B cell (primary cell): Measurements from ENCODE around the gene FEM1B. TPM values are rescaled to one million over a fixed set of nuclear protein-coding genes. Genes with fewer than 3 reads are reported as not detected.

Experiments used
- ATAC-seq: fragments of 200-7000 bp; cut with Tn5 transposase; one replicate; pipeline ENCODE4 v1.10.0; 2021; ENCODE audit warnings: low read depth, mild to moderate bottlenecking, moderate number of reproducible peaks, moderate library complexity
- CTCF ChIA-PET: fragments of 350-600 bp; sonication (Branson Sonifier 250); formaldehyde crosslinking; loops from one replicate; lab custom pipeline; 2021; ENCODE audit warnings: antibody characterized with exemption, inconsistent platforms; lab: Charles Lee
- POLR2A ChIA-PET: fragments of 350-600 bp; sonication (Branson Sonifier 250); formaldehyde crosslinking; loops from one replicate; lab custom pipeline; 2021; ENCODE audit warnings: antibody characterized with exemption; lab: Charles Lee
- DNase-seq: peaks from one replicate; pipeline ENCODE4 v3.0.0; 2013
- H2AFZ ChIP-seq: 2 replicates; pipeline ENCODE4 v1.6.1; 2012; ENCODE audit warnings: mild to moderate bottlenecking, low read depth, low read length; ENCODE audit not compliant: insufficient read depth, poor library complexity, severe bottlenecking
- H3K27ac ChIP-seq, 2 donors: 1 replicate in 1 of 2; 2 replicates in 1 of 2; pipeline ENCODE4 v1.5.1; 2012 to 2013; ENCODE audit warnings: low read length in 2 of 2, mild to moderate bottlenecking in 2 of 2, moderate library complexity in 1 of 2
- H3K27me3 ChIP-seq, 4 experiments: fragments of 200-600 bp in 1 of 4; sonication (generic) in 1 of 4; replicated peaks in 1 of 4; 1 replicate in 2 of 4; 2 replicates in 2 of 4; pipeline versions ENCODE4 v1.6.1 to v1.7.0; 2013 to 2016; ENCODE audit warnings: low read length in 3 of 4, mild to moderate bottlenecking in 2 of 4, mixed read lengths in 1 of 4, moderate library complexity in 1 of 4; ENCODE audit not compliant: insufficient read depth in 4 of 4, control insufficient read depth in 3 of 4; ENCODE audit errors: control extremely low read depth in 1 of 4
- H3K36me3 ChIP-seq, 2 experiments: replicated peaks in 1 of 2; 1 replicate in 1 of 2; 2 replicates in 1 of 2; pipeline versions ENCODE4 v1.6.1 to v1.7.1; 2013; ENCODE audit warnings: low read length in 1 of 2; ENCODE audit not compliant: insufficient read depth in 2 of 2, control insufficient read depth in 1 of 2; ENCODE audit errors: control extremely low read depth in 1 of 2, extremely low read depth in 1 of 2
- H3K4me1 ChIP-seq, 2 donors: fragments of 200-600 bp in 1 of 2; sonication (generic) in 1 of 2; 1 replicate in 1 of 2; 2 replicates in 1 of 2; pipeline versions ENCODE4 v1.5.1 to v1.6.1; 2013 to 2017; ENCODE audit warnings: low read length in 2 of 2; ENCODE audit not compliant: control insufficient read depth in 2 of 2, insufficient read depth in 2 of 2
- H3K4me2 ChIP-seq: replicated peaks from 2 replicates; pipeline ENCODE3; 2012; ENCODE audit warnings: mild to moderate bottlenecking, low read depth, low read length; ENCODE audit not compliant: poor library complexity, severe bottlenecking
- H3K4me3 ChIP-seq, 5 experiments: fragments of 200-600 bp in 1 of 5; sonication (generic) in 1 of 5; 1 replicate in 3 of 5; 2 replicates in 2 of 5; pipeline versions ENCODE4 v1.5.1 to v1.7.0; 2011 to 2016; ENCODE audit warnings: low read length in 4 of 5, mild to moderate bottlenecking in 4 of 5, low read depth in 2 of 5, control low read depth in 1 of 5, moderate library complexity in 1 of 5; ENCODE audit not compliant: insufficient read depth in 1 of 5; ENCODE audit errors: control extremely low read depth in 1 of 5, extremely low read depth in 1 of 5
- H3K79me2 ChIP-seq: fragments of 200-600 bp; sonication (generic); one replicate; pipeline ENCODE4 v1.6.0; 2016; ENCODE audit warnings: low read length; ENCODE audit not compliant: control insufficient read depth, insufficient read depth
- H3K9ac ChIP-seq: fragments of 200-600 bp; sonication (generic); 2 replicates; pipeline ENCODE4 v1.6.1; 2017; ENCODE audit warnings: mild to moderate bottlenecking, low read length, moderate library complexity
- H3K9me3 ChIP-seq, 3 donors: one replicate each; pipeline versions ENCODE4 v1.6.1 to v1.7.1; 2013; ENCODE audit warnings: low read length in 2 of 3; ENCODE audit not compliant: control insufficient read depth in 2 of 3, insufficient read depth in 1 of 3; ENCODE audit errors: control extremely low read depth in 1 of 3
- H4K20me1 ChIP-seq: 2 replicates; pipeline ENCODE4 v1.6.0; 2012; ENCODE audit warnings: mild to moderate bottlenecking, low read length; ENCODE audit not compliant: insufficient read depth, control insufficient read depth, poor library complexity, severe bottlenecking
- H3K27ac Mint-ChIP-seq: one replicate; pipeline ENCODE4 v1.8.0; 2021; ENCODE audit warnings: mixed read lengths
- H3K27me3 Mint-ChIP-seq: one replicate; pipeline ENCODE4 v1.8.0; 2021; ENCODE audit warnings: mixed read lengths
- H3K4me1 Mint-ChIP-seq: one replicate; pipeline ENCODE4 v1.8.0; 2021; ENCODE audit warnings: mixed read lengths
- H3K4me3 Mint-ChIP-seq: one replicate; pipeline ENCODE4 v1.8.0; 2021; ENCODE audit warnings: mixed read lengths
- H3K9me3 Mint-ChIP-seq: one replicate; pipeline ENCODE4 v1.8.0; 2022; ENCODE audit warnings: mixed read lengths; ENCODE audit not compliant: insufficient read depth
- EZH2 ChIP-seq: IDR thresholded peaks from 2 replicates; pipeline ENCODE4 v1.6.1; 2012; ENCODE audit warnings: borderline replicate concordance, low read depth, mild to moderate bottlenecking, moderate library complexity, low read length; ENCODE audit not compliant: insufficient read depth, poor library complexity, severe bottlenecking
- WGBS: methylation state at CpG from one replicate; pipeline ENCODE4 v1.1.5; 2013; ENCODE audit warnings: missing lambda C conversion rate; ENCODE audit not compliant: insufficient coverage; 5-methylcytosine and 5-hydroxymethylcytosine counted together
- intact Hi-C: fragments of 100-400 bp; cut with micrococcal nuclease; formaldehyde crosslinking; loops from one replicate; pipeline ENCODE4 v1.10.0; 2022
- polyA plus RNA-seq: library from polyadenylated mRNA; depleted of rRNA; stranded (reverse); fragments of >200 nt; gene quantifications from 2 replicates; pipeline ENCODE4 v1.2.3, GENCODE V29; 2012
- total RNA-seq, 2 donors: library from RNA; stranded (reverse); fragments of 120-200 nt in 1 of 2; gene quantifications; 1 replicate in 1 of 2; 2 replicates in 1 of 2; pipeline versions ENCODE4 v1.2.3 to v1.2.4, GENCODE V29; 2013 to 2022
- TF ChIP-seq, protein P1 (sequence below): fragments of 200-600 bp; IDR thresholded peaks from one replicate; pipeline ENCODE4 v1.8.0; 2022; ENCODE audit warnings: antibody characterized with exemption, mild to moderate bottlenecking

Gene FEM1B
- total and polyA plus RNA-seq, 2 donors (not counting 1 experiment from before 2014, with no cell fraction given): 13.8 to 52.4 TPM

DNA sequence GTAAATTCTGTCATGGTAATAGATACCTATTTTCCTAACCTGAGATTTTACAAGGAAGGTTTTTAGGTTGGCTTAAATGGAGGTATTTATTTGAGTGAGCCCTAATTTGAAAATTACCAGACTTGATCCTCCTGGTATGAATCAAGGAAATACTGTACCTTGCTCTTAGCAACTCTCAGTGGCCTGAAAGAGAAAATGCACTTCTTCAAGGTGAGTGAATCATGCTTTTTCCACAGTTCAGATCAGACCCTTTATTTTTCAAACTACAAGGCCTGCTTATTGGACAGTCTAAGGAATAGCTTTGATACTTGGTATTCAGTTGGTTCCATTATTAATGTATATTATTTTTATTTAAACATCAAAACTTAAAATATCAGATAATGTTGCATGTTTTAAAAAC is 15.4 kb downstream of the FEM1B start:
- H3K4me3 Mint-ChIP-seq: no peak overlapping the region
- no peak overlapping the region for H3K4me3 ChIP-seq
- H3K36me3 ChIP-seq: peaks cover 11 to 31% of the 10 kb centered on the region in 2 experiments
- peaks cover 17% of the 10 kb centered on the region for H3K4me1 Mint-ChIP-seq
- no peaks in the 10 kb centered on the region for H3K27me3 ChIP-seq
- ATAC-seq: no peak
- H3K9me3 ChIP-seq: no peaks in the 10 kb centered on the region
- intact Hi-C loops: no loop called here
- no peaks in the 10 kb centered on the region for H3K9me3 Mint-ChIP-seq
- TF ChIP-seq, protein P1, sequence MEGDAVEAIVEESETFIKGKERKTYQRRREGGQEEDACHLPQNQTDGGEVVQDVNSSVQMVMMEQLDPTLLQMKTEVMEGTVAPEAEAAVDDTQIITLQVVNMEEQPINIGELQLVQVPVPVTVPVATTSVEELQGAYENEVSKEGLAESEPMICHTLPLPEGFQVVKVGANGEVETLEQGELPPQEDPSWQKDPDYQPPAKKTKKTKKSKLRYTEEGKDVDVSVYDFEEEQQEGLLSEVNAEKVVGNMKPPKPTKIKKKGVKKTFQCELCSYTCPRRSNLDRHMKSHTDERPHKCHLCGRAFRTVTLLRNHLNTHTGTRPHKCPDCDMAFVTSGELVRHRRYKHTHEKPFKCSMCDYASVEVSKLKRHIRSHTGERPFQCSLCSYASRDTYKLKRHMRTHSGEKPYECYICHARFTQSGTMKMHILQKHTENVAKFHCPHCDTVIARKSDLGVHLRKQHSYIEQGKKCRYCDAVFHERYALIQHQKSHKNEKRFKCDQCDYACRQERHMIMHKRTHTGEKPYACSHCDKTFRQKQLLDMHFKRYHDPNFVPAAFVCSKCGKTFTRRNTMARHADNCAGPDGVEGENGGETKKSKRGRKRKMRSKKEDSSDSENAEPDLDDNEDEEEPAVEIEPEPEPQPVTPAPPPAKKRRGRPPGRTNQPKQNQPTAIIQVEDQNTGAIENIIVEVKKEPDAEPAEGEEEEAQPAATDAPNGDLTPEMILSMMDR: no peak
- TF ChIP-seq EZH2: no peak
- H3K27ac Mint-ChIP-seq: no peak overlapping the region
- peaks cover 51% of the 10 kb centered on the region for H3K79me2 ChIP-seq
- no peak overlapping the region for H3K4me2 ChIP-seq
- H3K4me1 ChIP-seq: no peaks in the 10 kb centered on the region
- H3K27ac ChIP-seq: no peak overlapping the region
- ChIA-PET POLR2A (interaction anchor here (1.6 kb wide), 1 partner anchor 14 kb away, joined by 5 read pairs; no protein-coding TSS in a partner anchor), CTCF (no interaction called here)
- no peaks in the 10 kb centered on the region for H3K27me3 Mint-ChIP-seq
- H3K9ac ChIP-seq: no peak overlapping the region
- H4K20me1 ChIP-seq: peaks cover 42% of the 10 kb centered on the region
- DNase-seq: no peak
- no peak overlapping the region for H2AFZ ChIP-seq

DNA sequence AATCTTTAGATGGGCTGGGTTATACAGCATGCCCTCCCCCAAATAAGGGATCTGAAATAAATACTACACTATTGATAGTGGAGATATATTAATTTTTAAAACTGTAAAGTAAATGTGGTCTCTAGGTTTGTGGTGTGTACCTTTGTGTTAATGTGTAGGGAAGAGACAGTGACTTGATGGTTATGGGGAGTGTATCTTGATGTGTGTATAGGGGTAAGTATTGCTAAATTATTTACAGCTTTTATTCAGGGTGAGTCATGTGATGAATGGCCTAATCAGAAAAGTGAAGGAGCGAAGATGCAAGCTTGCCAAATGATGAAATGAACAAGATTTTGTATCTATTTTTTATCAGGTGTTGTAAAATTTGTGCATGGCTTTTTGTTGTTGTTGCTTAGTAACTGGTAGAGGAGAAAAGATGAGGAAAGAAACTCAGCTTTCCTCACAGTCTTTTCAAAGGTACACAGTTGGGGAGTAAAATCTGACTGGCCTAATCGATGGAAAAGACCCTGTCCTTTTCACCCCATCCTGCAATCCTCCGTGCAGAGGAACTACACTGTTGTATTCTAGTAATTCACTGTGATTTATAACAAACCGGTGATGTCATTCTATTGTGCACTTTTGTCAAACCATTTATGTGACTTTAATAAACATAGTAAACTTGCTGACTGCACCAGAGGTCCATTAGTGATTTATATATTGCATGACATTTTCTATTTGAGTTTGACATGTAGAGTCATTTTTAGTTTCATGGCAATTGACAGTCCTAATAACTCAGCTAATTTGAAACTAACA is 17.7 kb downstream of the FEM1B start:
- no peak overlapping the region for H3K4me3 ChIP-seq
- peaks cover 8 to 15% of the 10 kb centered on the region in 2 experiments for H3K36me3 ChIP-seq
- ChIA-PET POLR2A (no interaction called here), CTCF (interaction anchor here (1.2 to 1.6 kb wide), 2 partner anchors 11 to 12 kb away, joined by 3 to 5 read pairs; no protein-coding TSS in a partner anchor)
- WGBS: 100% methylated on average over 1 of the region's 4 CpGs
- H3K9me3 ChIP-seq: no peaks in the 10 kb centered on the region
- peaks cover 4 to 14% of the 10 kb centered on the region in 2 donors for H3K4me1 ChIP-seq
- H3K4me2 ChIP-seq: no peak overlapping the region
- DNase-seq (no peak), ATAC-seq (no peak)
- intact Hi-C loops: no loop called here
- Mint-ChIP-seq H3K9me3 (no peaks in the 10 kb centered on the region), H3K27ac (no peak overlapping the region), H3K27me3 (no peaks in the 10 kb centered on the region), H3K4me3 (no peak overlapping the region), H3K4me1 (peaks cover 19% of the 10 kb centered on the region)
- H3K27ac ChIP-seq: no peak overlapping the region
- TF ChIP-seq, protein P1: no peak
- no peak for TF ChIP-seq EZH2
- H4K20me1 ChIP-seq: peaks cover 22% of the 10 kb centered on the region
- H3K27me3 ChIP-seq: no peaks in the 10 kb centered on the region
- H2AFZ ChIP-seq: no peak overlapping the region
- H3K79me2 ChIP-seq: peaks cover 29% of the 10 kb centered on the region
- H3K9ac ChIP-seq: no peak overlapping the region
